Endodermal cell (in vitro differentiated cells): ENCODE results near the gene ZNF232. TPM values are rescaled to one million over a fixed set of nuclear protein-coding genes. Genes with fewer than 3 reads are reported as not detected.
A peak's percentile ranks its signal among the peaks of the same experiment; 100 is the strongest.

Experiments
- DNase-seq: peaks from one replicate; pipeline ENCODE4 v3.0.0-alpha.2; 2017
- H3K27ac ChIP-seq: 2 replicates; pipeline ENCODE4 v1.5.1; 2013; ENCODE audit warnings: mild to moderate bottlenecking, low read depth, low read length, moderate library complexity
- H3K27me3 ChIP-seq: 2 replicates; pipeline ENCODE4 v1.6.1; 2013; ENCODE audit warnings: mild to moderate bottlenecking, low read length, moderate library complexity; ENCODE audit not compliant: insufficient read depth, control insufficient read depth, poor library complexity, severe bottlenecking
- H3K36me3 ChIP-seq: 2 replicates; pipeline ENCODE4 v1.7.0; 2013; ENCODE audit warnings: mild to moderate bottlenecking, low read length, moderate library complexity; ENCODE audit not compliant: control insufficient read depth, insufficient read depth
- H3K4me1 ChIP-seq: one replicate; pipeline ENCODE4 v1.7.0; 2013; ENCODE audit warnings: low read length; ENCODE audit not compliant: control insufficient read depth, insufficient read depth
- H3K4me3 ChIP-seq: 2 replicates; pipeline ENCODE4 v1.5.1; 2013; ENCODE audit warnings: mild to moderate bottlenecking, low read length, moderate library complexity
- H3K9ac ChIP-seq: 2 replicates; pipeline ENCODE4 v1.6.1; 2013; ENCODE audit warnings: mild to moderate bottlenecking, low read length, moderate library complexity; ENCODE audit not compliant: poor library complexity, severe bottlenecking; ENCODE audit errors: extremely low read depth
- H3K9me3 ChIP-seq: 2 replicates; pipeline ENCODE4 v1.6.1; 2013; ENCODE audit warnings: mild to moderate bottlenecking, low read length, moderate library complexity; ENCODE audit not compliant: control insufficient read depth
- H3K27ac Mint-ChIP-seq: 2 replicates; pipeline ENCODE4 v1.8.0; 2020; ENCODE audit warnings: mixed read lengths
- H3K27me3 Mint-ChIP-seq: 2 replicates; pipeline ENCODE4 v1.8.0; 2021; ENCODE audit warnings: mild to moderate bottlenecking, mixed read lengths; ENCODE audit not compliant: insufficient read depth
- H3K36me3 Mint-ChIP-seq: 2 replicates; pipeline ENCODE4 v1.8.0; 2020; ENCODE audit warnings: low read depth, mixed read lengths
- H3K4me1 Mint-ChIP-seq: 2 replicates; pipeline ENCODE4 v1.8.0; 2020; ENCODE audit warnings: mixed read lengths
- H3K4me3 Mint-ChIP-seq: 2 replicates; pipeline ENCODE4 v1.8.0; 2020; ENCODE audit warnings: mild to moderate bottlenecking, moderate library complexity, mixed read lengths
- H3K9me3 Mint-ChIP-seq: 2 replicates; pipeline ENCODE4 v1.8.0; 2020; ENCODE audit warnings: mild to moderate bottlenecking, mixed read lengths
- WGBS, 2 experiments: methylation state at CpG; one replicate each; pipeline versions ENCODE4 v1.1.5 to v1.1.7; 2013; ENCODE audit warnings: missing lambda C conversion rate in 2 of 2, mixed read lengths in 1 of 2; ENCODE audit not compliant: insufficient coverage in 1 of 2, insufficient read length in 1 of 2; 5-methylcytosine and 5-hydroxymethylcytosine counted together
- total RNA-seq, 2 donors: library from RNA; stranded (reverse); fragmentation: NEBNext Ultra II Directional in 1 of 2; extraction: Animal tissue kit (Norgen Biotek cat#: 25700) in 1 of 2; gene quantifications; 2 replicates in 1 of 2; 3 replicates in 1 of 2; pipeline ENCODE4 v1.2.1, GENCODE V29; 2021
- TF ChIP-seq, protein P1 (sequence below): fragments of 200-600 bp; sonication (generic); conservative IDR thresholded peaks from 2 replicates; pipeline ENCODE4 v1.5.0; 2021; ENCODE audit warnings: antibody characterized with exemption, mild to moderate bottlenecking

The ZNF232 gene
- total RNA-seq, 2 donors from 2014 or later, result 27.2 to 32.1 TPM

DNA sequence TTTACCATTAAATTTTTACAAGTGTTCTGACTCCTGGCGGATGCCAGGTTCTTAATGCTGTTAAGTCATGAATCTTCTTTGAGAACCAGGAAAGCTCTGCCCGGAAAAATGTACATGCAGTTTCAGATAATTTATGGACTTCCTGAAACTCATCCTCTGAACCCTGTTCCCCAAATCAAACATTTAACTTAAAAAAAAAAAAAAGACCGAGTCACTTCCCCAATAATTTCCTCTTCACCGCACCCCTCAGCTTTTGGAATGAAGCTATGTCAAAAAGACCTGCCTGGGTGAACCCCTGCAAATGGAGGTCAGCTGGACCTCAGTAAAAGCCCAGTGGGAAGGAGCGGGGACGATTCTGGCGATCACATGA, 15.0 kb downstream of the ZNF232 start:
- H3K4me3 ChIP-seq, result peak overlapping the region; percentile 80
- Mint-ChIP-seq H3K4me1 (no peaks in the 10 kb centered on the region), H3K4me3 (peak overlapping the region; percentile 67), H3K9me3 (peaks cover 85% of the 10 kb centered on the region), H3K27ac (no peak overlapping the region), H3K27me3 (peaks cover 66% of the 10 kb centered on the region), H3K36me3 (peaks cover 32% of the 10 kb centered on the region)
- no peak overlapping the region for H3K9ac ChIP-seq
- H3K9me3 ChIP-seq, result peaks cover 55% of the 10 kb centered on the region
- DNase-seq, result no peak
- H3K27me3 ChIP-seq, result peaks cover 13% of the 10 kb centered on the region
- H3K36me3 ChIP-seq, result no peaks in the 10 kb centered on the region
- WGBS, 2 experiments, result 64 to 79% methylated on average over 5 to 7 of the region's 7 CpGs
- no peak overlapping the region for H3K27ac ChIP-seq
- TF ChIP-seq, protein P1, sequence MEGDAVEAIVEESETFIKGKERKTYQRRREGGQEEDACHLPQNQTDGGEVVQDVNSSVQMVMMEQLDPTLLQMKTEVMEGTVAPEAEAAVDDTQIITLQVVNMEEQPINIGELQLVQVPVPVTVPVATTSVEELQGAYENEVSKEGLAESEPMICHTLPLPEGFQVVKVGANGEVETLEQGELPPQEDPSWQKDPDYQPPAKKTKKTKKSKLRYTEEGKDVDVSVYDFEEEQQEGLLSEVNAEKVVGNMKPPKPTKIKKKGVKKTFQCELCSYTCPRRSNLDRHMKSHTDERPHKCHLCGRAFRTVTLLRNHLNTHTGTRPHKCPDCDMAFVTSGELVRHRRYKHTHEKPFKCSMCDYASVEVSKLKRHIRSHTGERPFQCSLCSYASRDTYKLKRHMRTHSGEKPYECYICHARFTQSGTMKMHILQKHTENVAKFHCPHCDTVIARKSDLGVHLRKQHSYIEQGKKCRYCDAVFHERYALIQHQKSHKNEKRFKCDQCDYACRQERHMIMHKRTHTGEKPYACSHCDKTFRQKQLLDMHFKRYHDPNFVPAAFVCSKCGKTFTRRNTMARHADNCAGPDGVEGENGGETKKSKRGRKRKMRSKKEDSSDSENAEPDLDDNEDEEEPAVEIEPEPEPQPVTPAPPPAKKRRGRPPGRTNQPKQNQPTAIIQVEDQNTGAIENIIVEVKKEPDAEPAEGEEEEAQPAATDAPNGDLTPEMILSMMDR, result no peak
- H3K4me1 ChIP-seq, result no peaks in the 10 kb centered on the region

DNA sequence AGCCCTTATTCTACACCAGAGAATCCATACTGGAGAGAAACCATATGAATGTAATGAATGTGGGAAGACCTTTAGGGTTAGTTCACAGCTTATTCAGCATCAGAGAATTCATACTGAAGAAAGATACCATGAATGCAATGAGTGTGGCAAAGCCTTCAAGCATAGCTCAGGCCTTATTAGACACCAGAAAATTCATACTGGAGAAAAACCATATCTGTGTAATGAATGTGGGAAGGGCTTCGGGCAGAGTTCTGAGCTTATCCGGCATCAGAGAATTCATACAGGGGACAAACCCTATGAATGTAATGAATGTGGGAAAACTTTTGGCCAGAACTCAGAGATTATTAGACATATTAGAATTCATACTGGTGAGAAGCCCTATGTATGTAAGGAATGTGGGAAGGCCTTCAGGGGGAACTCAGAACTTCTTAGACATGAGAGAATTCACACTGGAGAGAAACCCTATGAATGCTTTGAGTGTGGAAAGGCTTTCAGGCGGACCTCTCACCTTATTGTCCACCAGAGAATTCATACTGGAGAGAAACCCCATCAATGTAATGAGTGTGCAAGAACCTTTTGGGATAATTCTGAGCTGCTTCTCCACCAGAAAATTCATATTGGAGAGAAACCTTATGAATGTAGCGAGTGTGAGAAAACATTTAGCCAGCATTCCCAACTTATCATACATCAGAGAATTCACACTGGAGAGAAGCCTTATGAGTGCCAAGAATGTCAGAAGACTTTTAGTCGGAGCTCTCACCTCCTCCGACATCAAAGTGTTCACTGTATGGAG, 19.3 kb downstream of the ZNF232 start:
- WGBS, 2 experiments, result 95 to 100% methylated on average over 3 to 6 of the region's 6 CpGs
- H3K27me3 ChIP-seq, result peaks cover 11% of the 10 kb centered on the region
- TF ChIP-seq, protein P1, result no peak

GRCh38 chr17:5080591-5080990, 31.1 kb downstream of the ZNF232 start:
- Histone ChIP-seq H3K27me3 (no peaks in the 10 kb centered on the region), H3K4me1 (no peaks in the 10 kb centered on the region), H3K27ac (no peak overlapping the region), H3K9me3 (peaks cover 7% of the 10 kb centered on the region), H3K9ac (no peak overlapping the region), H3K36me3 (no peaks in the 10 kb centered on the region), H3K4me3 (no peak overlapping the region)
- H3K27ac Mint-ChIP-seq, result no peak overlapping the region
- WGBS, 2 experiments, result 82 to 100% methylated on average over 1 to 3 of the region's 3 CpGs
- H3K9me3 Mint-ChIP-seq, result peaks cover 45% of the 10 kb centered on the region
- H3K4me1 Mint-ChIP-seq, result no peaks in the 10 kb centered on the region
- peaks cover 35% of the 10 kb centered on the region for H3K27me3 Mint-ChIP-seq
- no peak for DNase-seq
- H3K4me3 Mint-ChIP-seq, result no peak overlapping the region
- peaks cover 10% of the 10 kb centered on the region for H3K36me3 Mint-ChIP-seq
- TF ChIP-seq, protein P1, result no peak

More for the DNA sequence above, 19.3 kb downstream of the ZNF232 start:
- peaks cover 69% of the 10 kb centered on the region for H3K36me3 Mint-ChIP-seq
- Histone ChIP-seq H3K36me3 (no peaks in the 10 kb centered on the region), H3K9me3 (peaks cover 85% of the 10 kb centered on the region), H3K4me3 (no peak overlapping the region), H3K9ac (no peak overlapping the region), H3K27ac (no peak overlapping the region), H3K4me1 (no peaks in the 10 kb centered on the region)
- no peak for DNase-seq
- no peak overlapping the region for H3K4me3 Mint-ChIP-seq
- H3K4me1 Mint-ChIP-seq, result no peaks in the 10 kb centered on the region
- no peak overlapping the region for H3K27ac Mint-ChIP-seq
- H3K9me3 Mint-ChIP-seq, result peaks cover 94% of the 10 kb centered on the region
- peaks cover 38% of the 10 kb centered on the region for H3K27me3 Mint-ChIP-seq
